Activated CD4-positive, alpha-beta T cell treated with anti-CD3 and anti-CD28 coated beads, Interleukin-2, amount 50 U/mL, for 4 hours (primary cell): Measurements from ENCODE around the gene ACTRT3.
A peak's percentile ranks its signal among the peaks of the same experiment; 100 is the strongest.
"Not testable (repeated sequence)": the region's sequence is repeated elsewhere in the genome, so short reads cannot be mapped to it uniquely, and the experiment has no call there.

ENCODE experiments used
- DNase-seq, 2 experiments: peaks; one replicate each; pipeline ENCODE4 v3.0.0-alpha.2; 2020

The ACTRT3 gene

DNA sequence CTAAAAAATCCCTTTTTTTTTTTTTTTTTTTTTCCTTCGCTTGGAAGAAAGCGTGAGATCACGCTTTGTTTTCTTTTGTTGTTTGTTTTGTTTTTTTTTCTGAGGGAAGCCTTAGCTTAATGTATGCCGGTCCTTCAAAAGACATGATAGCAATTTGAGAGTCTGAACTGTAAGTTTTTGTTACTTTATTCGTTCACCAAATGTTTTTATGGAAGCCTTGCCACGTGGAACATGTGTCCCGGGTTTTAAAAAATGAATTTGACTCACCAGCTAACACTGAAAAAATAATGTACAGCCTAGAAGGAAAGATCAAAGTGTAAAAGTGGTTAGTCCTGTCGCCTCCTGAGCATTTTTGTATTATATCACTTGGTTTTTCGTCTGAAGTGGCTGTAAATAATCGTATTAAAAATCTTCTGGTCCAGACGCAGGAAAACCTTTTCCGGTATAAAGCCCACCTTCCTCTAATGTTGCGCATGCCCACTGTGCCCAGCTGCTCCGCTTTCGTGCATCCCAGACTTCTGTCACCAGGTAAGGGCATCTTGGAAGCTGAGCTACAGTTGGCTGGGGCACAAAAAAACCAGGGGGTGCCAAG is 3.0 kb upstream of the ACTRT3 start:
- DNase-seq = no peak

DNA sequence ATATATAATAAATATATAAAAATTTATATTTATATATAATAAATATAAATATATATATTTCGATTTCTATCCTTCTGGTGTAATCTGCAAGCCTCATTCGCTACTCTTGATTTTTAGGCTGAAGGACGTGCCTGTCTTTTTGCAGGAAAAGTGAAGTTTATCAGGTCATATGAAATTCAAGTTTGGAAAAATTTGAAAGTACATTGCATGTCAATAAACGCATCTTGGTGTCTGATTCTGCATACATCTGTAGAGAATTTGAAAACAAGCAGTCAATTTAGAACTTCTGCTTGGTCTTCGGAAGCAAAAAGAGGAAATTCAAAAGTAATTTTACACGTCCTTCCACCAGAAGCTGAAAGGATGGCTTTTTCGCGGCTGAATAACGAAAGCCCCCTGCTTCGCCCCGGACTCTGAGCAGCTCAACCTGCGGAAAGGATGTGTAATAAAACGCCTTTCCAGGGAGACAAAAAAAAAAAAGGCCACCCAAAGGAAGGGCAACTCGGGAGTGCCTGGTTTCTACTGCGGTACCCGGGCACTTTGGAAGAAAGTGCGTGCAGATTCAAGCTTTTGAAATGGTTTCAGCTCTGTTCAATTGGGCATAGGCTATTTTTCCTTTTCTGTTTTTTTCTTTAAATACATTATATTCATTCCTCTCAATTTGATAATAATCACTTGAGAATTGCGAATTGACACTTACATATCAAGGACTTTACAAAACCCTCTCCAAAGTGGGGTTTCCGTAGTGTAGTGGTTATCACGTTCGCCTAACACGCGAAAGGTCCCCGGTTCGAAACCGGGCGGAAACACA is 2.3 kb upstream of the ACTRT3 start:
- DNase-seq = peak; percentile 38 to 45

DNA sequence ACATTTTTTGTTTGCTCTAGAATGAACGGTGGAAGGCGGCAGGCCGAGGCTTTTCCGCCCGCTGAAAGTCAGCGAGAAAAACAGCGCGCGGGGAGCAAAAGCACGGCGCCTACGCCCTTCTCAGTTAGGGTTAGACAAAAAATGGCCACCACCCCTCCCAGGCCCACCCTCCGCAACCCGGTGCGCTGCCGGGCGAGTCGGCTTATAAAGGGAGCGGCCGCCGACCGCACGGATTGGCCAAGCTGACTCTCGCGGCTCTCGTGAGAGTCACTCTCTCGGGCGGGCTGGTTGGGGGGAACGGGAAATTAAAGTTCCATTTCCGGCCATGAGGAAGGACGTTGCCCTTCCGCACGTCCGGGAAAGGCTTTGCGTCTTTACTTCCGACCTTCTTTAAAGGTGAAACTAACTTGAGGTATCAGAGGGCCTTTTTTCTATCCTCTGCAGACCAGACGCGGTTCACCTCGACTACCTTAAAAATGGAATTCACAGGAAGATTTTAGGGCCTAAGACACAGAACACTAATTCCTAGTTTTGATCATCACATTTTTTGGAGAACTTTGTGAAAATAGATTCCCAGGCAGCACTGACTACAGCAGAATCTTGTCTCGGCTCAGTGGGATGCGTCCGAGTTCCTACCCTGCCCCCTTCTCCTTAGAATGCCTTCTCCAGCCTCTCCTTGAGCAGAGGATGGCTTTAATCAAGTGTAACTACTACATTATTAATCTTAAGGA is 4.3 kb downstream of the ACTRT3 start, which contains the start of gene TERC:
TERC (minus strand) TSS at position 179 of the 731 bp plus-strand sequence.
- DNase-seq = peak; percentile 89 to 91

DNA sequence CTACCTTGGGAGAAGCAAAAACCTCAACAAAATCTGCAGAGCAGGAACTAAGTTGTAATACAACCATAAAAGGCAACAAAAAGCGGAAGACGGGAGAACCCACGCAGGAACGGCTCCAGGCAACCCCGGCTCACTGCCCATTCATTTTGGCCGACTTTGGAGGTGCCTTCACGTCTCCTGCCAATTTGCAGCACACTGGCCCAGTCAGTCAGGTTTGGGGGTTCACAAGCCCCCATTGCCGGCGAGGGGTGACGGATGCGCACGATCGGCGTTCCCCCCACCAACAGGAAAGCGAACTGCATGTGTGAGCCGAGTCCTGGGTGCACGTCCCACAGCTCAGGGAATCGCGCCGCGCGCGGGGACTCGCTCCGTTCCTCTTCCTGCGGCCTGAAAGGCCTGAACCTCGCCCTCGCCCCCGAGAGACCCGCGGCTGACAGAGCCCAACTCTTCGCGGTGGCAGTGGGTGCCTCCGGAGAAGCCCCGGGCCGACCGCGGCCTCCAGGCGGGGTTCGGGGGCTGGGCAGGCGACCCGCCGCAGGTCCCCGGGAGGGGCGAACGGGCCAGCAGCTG is 5.0 kb downstream of the ACTRT3 start:
- peak; percentile 43 to 50 for DNase-seq

DNA sequence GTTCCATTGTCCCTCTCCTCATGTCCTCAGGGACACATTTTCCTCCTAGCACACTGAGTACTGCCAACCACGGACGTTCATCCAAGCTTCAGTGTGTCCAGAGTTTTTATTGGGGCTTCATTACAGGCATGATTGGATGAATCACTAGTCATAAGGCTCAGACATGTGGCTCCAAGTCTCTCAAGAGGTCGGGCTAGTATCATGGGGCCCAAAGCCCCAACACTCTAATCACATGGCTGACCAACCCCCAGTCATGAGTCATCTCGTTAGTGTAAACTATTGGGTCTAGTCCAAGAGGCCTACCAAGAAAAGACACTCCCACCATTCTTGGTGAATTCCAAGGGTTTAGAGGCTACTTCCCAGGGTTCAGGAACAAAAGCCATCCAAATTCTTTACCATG is 8.9 kb downstream of the ACTRT3 start:
- DNase-seq = no peak

DNA sequence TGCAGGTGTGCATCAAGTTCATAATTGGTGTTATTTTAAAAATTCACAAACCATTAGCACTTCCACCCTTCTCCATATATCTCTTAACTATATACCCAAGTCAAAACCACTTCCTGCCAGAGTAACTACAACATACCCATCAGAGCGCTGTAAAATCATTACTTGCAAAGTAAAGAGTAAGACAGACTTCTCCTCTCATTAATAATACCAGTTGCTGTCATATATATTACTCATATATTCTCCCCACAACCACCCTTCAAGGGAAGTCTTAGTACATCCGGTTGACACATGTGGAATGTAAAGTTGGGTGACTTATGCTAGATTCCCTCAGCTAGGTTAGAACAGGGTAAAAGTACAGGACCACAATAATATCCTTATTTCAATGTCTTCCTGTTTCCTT is 10.1 kb downstream of the ACTRT3 start:
- no peak for DNase-seq

DNA sequence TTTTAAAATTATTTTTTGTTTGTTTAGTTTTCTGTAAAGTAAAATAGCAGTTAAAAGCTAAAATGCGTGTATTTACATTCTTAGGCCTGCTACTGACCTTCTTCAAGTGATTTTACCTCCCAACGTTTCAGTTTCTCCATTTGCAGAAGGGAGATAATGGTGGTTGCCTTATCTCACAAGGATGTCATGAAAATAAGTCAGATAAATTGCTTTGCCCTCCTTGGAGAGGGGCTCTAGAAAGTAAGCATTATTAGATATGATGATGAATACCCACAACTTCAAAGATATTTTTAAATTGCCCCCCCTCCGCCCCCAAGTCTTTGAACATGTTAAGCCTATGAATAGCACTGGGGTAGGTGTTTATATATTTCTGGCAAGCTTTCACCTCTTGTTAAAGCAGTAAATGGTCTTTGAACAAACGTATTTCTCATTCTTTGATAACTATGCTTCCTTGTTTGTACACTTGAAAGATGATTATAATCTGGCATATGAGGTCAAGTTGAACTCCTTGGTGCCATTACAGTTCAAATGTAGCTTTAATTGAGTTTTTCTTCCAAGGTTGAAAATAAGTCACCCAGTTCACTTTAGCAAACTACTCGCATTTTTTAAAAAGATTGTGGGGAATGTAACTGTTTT is 10.9 kb downstream of the ACTRT3 start:
- no peak for DNase-seq

DNA sequence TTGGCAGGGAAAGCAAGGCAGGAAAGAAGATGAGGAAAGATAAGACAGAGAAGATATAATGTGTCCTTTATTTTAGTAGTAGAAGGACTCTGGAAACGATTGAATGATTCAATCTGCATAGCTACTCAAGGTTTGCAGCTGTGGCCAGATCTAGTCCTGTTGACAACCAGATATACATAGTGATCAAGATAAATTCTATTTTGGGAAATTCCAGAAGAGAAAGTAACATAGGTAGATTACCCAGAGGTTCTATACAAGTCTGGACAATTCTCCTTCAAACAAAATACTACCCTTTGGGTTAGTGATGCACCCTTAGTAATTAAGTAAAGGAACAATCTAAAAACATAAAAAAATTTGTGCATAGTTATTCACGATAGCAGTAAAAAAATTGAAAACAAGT is 13.9 kb downstream of the ACTRT3 start:
- no peak for DNase-seq

DNA sequence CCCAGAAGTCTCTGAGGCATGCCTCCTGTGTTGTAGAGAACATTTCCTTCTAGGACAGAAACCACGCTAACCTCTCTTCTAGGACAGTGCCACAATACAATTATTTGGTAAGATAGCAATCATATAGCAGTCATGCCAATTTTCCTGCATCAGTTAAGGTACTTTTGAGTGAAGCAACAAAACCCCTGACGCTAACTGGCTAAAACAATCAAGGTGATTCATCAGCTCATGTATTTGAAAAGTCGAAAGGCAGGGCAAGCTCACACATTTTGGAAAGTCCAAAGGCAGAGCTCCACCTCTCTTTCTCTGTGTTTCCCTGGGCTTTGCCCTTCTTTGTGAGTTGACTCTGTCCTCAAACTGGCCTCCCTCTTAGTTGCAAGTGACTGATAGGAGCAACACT is 14.7 kb downstream of the ACTRT3 start:
- DNase-seq = no peak

DNA sequence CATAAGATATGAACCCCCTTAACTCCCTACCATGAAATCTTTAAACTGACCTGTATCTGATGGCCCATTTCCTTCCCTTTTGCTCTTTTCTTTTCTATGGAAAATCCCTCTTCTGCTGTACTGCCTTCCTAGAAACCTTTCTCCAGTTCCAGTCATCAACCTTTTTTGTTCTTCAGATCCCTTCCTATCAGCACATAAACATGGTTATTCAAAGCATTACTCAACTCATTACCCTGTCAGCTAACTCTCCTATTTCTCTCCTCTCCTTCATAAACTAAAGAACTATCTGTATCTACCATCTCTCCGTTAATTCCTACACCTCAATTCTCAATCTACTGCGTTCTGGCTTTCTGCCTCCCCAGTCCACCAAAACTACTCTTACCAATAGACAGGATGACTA is 17.5 kb downstream of the ACTRT3 start:
- no peak for DNase-seq

DNA sequence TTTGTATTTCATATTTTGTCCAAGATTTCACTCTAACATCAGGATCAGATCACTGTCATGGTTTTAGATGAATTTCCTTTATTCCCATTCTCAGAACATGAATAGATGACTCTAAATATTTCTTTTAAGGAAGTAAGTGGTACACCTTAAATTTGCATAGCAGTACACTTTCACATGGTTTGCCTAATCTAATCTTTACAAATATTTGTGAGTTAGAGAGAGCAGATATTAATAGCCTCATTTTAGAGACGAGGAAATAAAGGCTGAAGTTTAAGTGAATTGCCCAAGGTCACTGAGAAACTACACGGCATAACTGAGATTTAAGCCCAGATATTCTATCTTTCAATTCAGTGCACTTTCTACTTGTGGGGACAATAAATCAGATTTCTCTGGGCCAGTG is 18.7 kb downstream of the ACTRT3 start:
- no peak for DNase-seq

DNA sequence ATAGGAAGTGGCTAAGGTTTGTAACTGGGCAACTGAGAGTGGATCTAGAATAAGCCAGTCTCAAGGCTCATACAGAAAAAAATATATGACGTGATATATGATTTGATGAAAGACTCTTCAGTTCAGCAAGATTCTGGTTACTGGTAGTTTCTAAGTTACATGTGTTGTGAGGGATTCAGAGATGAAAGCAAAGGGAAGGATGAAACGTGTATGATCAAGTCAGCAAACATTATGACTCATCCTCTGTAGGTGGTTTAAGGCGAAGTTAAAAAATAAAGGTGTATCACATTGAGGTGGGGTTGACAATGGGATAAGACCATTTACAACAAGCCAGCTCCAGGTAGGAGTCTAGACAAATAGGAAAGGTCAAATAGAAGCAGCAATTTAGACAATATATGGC is 20.7 kb downstream of the ACTRT3 start:
- DNase-seq = no peak

DNA sequence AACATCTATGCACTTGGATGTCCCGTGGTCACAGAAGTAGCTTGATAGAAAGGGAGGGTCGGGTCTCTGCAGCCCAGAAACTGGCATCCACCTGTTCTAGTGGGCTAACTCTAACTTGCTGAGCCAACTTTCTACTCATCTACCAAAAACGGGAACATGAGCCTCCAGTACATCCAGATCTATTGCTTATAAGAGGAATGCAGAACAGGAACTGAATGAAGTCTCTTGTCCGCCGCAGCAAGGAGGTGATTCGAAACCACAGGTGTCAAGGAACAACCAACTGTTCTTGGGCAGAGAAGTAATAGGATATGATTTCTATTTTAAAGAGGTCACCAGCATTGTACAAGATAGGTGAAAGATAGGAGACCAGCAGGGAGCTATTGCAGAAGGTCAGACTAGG is 22.4 kb downstream of the ACTRT3 start:
- no peak for DNase-seq

DNA sequence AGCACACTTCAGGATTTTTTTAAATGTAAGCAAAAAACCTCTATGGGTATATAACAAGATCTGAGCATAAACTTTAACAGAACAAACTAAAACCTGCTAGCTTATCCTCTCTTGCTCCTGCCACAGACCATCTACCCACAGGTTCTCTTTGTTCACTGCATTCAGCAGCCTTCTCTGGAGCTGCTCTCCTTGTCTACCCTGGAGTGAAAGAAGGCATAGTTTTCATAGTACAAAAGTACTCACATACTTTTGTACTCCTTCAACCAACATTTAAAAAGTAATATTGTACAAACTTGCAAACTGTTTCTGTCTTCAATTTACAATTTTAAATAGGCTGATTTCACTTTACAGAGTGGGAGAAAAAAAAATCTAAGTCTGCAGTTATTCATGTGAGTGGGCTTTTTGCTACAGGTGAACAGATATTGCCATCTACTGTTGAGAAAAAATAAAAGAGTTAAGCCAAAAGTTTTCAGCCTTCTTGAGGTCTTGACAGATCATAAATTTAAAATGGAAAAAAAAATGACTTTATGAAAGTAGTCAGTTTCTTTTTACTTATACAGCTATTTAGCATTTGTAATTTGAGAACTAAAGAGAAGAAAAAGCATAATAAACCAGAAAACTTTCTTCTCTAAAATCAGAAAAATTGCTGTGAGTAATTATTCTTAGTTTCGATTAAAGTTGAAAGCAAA is 24.9 kb downstream of the ACTRT3 start:
- DNase-seq = no peak

DNA sequence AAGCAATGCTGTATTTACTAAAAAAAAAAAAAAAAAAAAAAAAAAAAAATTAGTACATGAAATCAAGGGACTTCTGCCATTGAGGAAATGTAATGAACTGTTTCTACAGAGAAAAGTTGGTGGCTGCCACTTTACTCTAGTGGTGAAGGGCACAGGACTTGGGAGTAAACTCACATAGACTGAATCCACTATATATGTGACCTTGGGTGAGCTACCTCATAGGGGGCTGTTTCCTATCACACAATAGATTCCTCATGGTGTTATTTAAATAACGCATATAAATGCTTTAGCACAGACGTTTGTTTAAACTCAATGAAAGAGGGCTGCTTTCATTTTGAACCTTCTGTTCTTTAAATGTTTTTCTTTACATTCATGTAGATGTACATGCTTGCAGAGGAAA is 30.3 kb downstream of the ACTRT3 start:
- no peak for DNase-seq

DNA sequence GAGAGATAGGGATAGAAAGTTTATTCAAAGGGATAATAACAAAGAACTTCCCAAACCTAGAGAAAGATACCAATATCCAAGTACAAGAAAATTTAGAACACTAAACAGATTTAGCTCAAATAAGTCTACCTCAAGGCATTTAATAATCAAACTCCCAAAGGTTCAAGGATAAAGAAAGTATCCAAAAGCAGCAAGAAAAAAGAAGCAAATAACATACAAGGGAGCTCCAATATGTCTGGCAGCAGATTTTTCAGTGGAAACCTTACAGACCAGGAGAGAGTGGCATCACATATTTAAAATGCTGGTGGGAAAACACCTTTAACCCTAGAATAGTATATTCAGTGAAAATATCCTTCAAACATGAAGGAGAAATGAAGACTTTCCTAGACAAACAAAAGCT is 37.5 kb downstream of the ACTRT3 start:
- not testable (repeated sequence) for DNase-seq

DNA sequence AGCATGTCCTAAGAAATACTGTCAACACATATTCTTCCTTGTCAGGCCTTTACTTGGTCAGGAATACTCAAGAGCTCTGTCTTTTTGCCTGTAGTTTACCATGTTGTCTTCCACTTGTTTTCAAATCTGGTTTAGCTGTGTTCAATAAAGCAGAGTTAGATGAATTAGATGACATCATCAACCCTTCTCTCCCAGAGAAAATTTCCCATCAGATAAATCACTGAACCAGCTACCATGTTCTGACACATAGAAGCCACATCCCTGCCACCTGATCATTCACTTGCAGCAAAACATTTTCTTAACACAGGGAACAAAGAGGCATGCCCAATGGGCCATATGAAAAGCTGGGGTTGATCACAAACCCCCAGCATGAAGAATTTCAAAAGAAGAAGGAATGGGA is 46.6 kb downstream of the ACTRT3 start:
- DNase-seq = no peak

DNA sequence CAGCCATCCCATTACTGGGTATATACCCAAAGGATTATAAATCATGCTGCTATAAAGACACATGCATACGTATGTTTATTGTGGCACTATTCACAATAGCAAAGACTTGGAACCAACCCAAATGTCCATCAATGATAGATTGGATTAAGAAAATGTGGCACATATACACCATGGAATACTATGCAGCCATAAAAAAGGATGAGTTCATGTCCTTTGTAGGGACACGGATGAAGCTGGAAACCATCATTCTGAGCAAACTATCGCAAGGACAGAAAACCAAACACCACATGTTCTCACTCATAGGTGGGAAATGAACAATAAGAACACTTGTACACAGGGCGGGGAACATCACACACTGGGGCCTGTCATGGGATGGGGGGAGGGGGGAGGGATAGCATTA is 50.9 kb downstream of the ACTRT3 start:
- not testable (repeated sequence) for DNase-seq
